LNCaP clone FGC (cell line): ENCODE results near the gene HDHD5.

Experiments used
- DNase-seq: peaks from one replicate; pipeline ENCODE4 v3.0.0-alpha.2; 2011; ENCODE audit warnings: low read depth
- H3K4me3 ChIP-seq: 2 replicates; pipeline ENCODE4 v1.5.1; 2011; ENCODE audit warnings: mild to moderate bottlenecking, low read depth, low read length, control low read depth
- CTCF ChIP-seq: IDR thresholded peaks from 2 replicates; pipeline ENCODE4 v1.5.1; 2012; ENCODE audit warnings: mild to moderate bottlenecking; ENCODE audit not compliant: control insufficient read depth, insufficient read depth; ENCODE audit errors: extremely low read depth

The HDHD5 gene

GRCh38 chr22:17143101-17143500 is 16.0 kb downstream of the HDHD5 start:
- DNase-seq, result no peak
- H3K4me3 ChIP-seq, result no peak overlapping the region
- TF ChIP-seq CTCF, result no peak

- no peak overlapping the region for H3K4me3 ChIP-seq
- TF ChIP-seq CTCF, result no peak
- DNase-seq, result no peak
These were observed 18.0 kb downstream of the HDHD5 start for GRCh38 chr22:17140826-17141766.

GRCh38 chr22:17140022-17140421 is 19.1 kb downstream of the HDHD5 start:
- H3K4me3 ChIP-seq, result no peak overlapping the region
- no peak for TF ChIP-seq CTCF
- no peak for DNase-seq

GRCh38 chr22:17138513-17138912 is 20.6 kb downstream of the HDHD5 start:
- no peak for DNase-seq
- H3K4me3 ChIP-seq, result no peak overlapping the region
- TF ChIP-seq CTCF, result no peak

GRCh38 chr22:17137861-17138425 is 21.1 kb downstream of the HDHD5 start:
- TF ChIP-seq CTCF, result no peak
- no peak overlapping the region for H3K4me3 ChIP-seq
- DNase-seq, result no peak

- no peak overlapping the region for H3K4me3 ChIP-seq
- no peak for TF ChIP-seq CTCF
- no peak for DNase-seq
These were observed 21.9 kb downstream of the HDHD5 start for GRCh38 chr22:17137170-17137569.
